GM18526 (cell line): Measurements from ENCODE around the gene OGFR.

Experiments used
- POLR2A ChIP-seq: IDR thresholded peaks from 3 replicates; pipeline ENCODE4 v1.6.1; 2011; ENCODE audit not compliant: insufficient read length; ENCODE audit errors: extremely low read depth

OGFR gene

DNA sequence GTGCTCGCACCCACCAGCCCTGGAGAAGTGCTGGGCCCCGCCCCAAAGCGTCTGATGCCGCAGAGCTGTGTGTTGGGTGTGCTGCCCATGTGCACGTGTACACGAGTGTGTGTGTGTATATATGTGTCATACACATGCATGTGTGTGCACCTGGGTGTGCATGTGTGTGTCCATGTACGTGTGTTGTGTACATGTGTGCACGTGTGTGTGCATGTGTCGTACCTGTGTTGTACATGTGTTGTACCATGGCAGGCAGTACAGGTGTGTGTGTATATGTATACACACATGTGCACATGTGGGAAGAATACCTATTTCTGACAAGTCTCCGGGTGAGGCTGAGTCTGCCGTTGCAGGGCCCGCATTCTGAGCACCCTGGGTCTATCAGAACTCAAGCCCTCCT, 14.6 kb upstream of the OGFR start:
- TF ChIP-seq POLR2A = no peak

- TF ChIP-seq POLR2A = no peak
These were observed 13.1 kb upstream of the OGFR start for GRCh38 chr20:62791301-62792181.

- TF ChIP-seq POLR2A = no peak
These were observed 12.3 kb upstream of the OGFR start for GRCh38 chr20:62792182-62792939.

DNA sequence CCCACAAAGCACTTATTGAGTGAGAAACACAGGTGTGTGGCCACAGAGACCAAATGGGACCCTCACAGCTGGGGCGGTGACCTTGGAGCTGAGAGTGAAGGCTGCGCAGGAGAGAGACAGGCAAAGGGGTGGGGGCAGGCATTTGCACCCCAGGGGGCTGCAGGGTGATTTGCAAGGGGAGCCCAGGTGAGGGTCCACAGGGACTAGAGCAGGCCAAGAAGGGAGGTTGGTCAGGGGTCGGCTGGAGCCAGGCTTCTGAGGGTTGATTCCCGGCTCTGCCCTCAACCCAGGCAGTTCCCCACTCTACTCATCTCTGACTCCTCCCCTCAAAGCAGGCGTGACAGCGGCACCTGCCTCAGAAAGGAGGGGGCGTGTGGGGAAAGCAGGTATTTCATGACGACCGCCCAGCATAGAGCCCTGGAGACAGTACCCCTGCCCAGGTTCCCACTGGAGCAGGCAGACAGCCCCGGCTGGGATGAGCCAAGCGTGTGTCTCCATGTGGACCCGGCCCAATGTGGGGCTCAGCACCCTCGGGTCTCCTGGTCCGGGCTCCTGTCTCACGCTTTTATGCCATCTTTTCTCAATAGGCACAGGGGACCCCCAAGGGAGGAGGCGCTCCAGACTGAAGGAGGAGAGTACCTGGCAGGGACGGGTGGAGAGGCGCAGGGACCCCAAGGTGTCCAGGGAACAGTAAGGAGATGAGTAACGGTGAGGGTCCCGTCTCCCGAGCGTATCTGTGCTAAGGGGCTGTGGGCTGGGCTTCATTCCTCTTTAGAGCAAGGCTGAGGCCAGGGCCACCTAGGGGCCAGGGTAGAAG, 11.5 kb upstream of the OGFR start:
- no peak for TF ChIP-seq POLR2A

GRCh38 chr20:62793757-62794006, 11.0 kb upstream of the OGFR start:
- TF ChIP-seq POLR2A = no peak

GRCh38 chr20:62794007-62794724, 10.5 kb upstream of the OGFR start:
- TF ChIP-seq POLR2A = peak; percentile 65

GRCh38 chr20:62795023-62795761, 9.4 kb upstream of the OGFR start:
- TF ChIP-seq POLR2A = peak; percentile 33

DNA sequence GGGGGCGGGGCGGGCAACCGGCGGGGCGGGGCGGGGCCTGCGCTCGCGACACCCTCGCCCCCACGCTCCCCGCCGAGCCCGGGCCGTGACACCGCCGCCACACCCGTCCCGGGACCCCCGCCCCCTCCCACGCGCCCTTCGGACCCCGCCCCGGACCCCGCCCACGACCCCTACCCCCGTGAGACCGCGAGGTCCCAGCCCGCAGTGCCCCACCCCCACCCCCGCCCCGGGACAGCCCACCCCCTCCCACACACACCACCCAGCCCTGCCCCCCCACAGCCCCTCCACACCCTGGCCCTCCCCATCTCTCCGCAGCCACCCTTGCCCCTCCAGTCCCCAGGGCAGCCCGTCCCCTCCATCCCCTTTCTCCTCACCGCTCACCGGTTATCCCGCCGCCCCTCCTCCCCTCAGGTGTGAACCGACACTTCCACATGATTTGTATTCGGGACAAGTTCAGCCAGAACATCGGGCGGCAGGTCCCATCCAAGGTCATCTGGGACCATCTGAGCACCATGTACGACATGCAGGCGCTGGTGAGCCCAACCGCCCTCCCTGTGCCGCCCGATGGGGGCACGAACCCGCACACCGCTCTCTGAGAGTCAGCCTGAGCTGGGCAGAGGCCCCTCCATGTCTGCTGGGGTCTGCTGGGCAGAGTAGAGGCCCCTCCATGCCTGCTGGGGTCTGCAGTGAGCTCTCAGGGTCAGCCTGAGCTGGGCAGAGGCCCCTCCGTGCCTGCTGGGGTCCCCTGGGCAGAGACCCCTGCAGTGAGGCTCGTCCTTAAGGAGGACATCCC, 7.7 kb upstream of the OGFR start:
- TF ChIP-seq POLR2A = no peak

DNA sequence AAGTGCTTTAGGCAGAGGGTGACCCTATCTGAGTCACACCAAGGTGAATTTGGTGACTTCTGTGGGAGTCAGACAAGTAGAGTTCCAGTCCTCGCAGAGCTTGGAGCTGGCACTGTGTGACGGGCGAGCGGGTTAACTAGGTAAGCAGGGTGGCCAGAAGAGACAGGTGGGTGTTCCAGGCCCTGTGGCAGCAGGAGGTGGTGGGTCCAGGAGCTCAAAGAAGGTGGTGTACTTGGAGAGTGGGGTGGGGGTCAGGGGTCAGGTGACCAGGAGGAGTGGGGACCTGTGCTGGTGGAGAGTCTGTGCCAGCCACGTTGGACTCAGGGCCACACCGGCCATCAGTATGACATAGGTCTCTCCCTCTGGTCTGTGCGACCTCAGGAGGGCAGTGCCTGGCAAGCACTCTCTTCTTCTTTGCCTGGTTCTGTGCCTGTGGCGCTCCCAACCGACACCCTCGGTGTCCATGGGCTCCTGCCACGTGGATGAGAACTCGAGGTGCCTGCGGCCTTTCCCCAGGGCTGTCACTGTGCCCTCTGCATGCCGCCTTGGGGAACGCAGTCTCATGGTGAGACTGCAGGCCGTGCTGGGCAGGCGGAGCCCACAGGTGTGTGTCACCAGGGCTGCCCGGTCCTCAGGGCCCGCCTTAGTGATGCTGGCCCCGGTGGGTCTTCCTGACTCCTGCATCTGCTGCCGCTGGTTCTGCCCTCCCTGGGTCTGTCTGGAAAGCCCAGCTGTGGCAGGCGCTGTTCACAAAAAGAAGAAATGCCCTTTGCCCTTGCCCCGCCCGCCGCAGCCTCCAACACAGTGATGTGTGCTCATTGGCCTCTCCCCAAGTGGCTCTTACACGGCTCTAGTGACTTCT, 6.7 kb upstream of the OGFR start:
- no peak for TF ChIP-seq POLR2A

GRCh38 chr20:62799036-62799435, 5.6 kb upstream of the OGFR start:
- no peak for TF ChIP-seq POLR2A

DNA sequence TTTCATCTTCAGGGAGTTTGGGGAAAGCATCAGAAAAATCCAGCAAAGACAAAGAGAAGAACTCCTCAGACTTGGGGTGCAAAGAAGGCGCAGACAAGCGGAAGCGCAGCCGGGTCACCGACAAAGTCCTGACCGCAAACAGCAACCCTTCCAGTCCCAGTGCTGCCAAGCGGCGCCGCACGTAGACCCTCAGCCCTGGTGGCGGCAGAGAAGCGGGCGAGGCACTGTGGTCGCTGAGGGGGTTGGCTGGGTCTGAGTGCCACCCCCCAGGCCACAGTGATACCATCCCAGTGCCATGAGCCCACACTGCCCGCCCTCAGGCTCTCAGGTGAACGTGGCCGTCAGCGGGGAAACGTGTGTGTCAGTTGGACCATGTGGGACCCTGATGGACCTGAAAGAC, 5.2 kb upstream of the OGFR start:
- TF ChIP-seq POLR2A = no peak

DNA sequence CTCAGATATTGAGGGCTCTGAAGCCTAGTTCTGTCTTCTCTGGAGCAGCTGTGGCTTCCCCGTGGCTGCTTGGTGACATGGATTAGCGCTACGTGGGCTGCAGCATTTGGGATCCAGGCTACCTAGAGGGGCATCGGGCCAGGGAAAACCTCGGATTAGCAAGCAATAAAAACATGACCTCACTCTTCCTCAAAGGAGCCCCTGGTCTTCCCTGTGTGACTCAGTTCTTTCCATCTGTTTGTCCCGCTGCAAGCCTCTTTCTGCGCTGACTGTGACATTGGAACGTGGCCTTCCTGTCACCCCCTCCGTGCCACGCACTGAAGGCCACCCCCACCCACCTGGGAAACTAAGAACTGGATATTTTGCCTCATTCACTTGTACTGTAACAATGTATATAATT, 4.8 kb upstream of the OGFR start:
- no peak for TF ChIP-seq POLR2A

DNA sequence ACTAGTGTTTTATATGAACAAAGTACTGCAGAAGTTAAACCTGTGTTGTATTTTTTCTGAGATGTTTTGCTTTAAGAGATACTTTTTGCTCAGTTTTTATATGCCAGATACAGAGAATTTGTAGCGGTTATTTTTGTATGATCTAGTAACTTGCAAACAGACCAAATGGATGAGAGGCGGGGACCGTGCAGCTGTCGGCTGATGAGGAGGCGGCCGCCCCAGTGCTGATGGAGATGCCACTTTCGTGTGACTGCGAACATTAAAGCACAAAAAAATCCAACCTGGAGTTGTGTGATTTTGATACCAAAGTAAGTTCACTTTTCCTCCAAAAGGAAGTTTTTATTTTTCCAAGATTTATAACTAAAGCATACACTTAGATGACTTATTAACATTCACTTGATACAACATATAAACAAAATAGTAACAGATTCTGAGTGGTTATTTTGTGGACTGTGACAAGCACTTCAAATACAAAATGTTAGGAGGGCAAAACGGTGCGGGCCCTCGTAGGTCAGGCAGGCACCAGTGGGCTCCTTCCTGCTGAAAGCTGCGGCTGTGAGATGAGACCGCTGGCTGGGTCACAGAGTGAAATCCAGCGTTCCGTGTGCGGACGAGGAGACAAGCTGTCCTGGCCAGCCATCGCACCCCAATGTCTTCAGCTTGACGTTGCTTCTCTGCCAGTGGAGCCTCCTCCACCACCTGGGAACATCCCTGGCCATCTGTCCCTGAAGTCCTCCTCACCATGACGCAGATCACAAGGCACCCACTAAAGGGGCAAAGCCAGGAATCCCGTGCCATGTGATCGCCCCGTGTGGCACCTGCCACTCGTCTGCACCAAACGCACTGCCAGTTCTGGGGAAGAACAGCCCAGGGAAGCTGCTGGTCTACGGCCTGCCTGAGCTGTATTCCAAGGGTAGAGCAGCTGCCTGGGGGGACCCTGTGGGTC, 4.0 kb upstream of the OGFR start:
- no peak for TF ChIP-seq POLR2A
